ENCODE measurements around the gene ACOD1. TPM values are rescaled to one million over a fixed set of nuclear protein-coding genes. Genes with fewer than 3 reads are reported as not detected.

ACOD1 gene
- total and polyA plus RNA-seq, 4 donors: 0.08 TPM; not detected in 3

- WGBS: 81% methylated on average over 5 of the region's 5 CpGs
- no peak for TF ChIP-seq MAX (IDR thresholded peaks at IDR 0.05)
- TF ChIP-seq JUND (IDR thresholded peaks at IDR 0.05): no peak
- TF ChIP-seq CTCF (IDR thresholded peaks at IDR 0.05; ENCODE audit: low read depth, low read length, missing input control): no peak
- TF ChIP-seq ATF3 (IDR thresholded peaks at IDR 0.05): no peak
- TF ChIP-seq TAF1 (conservative IDR thresholded peaks at IDR 0.05): no peak
- TF ChIP-seq SP1 (IDR thresholded peaks at IDR 0.05): no peak
- no peak for TF ChIP-seq FOXA1 (IDR thresholded peaks at IDR 0.05)
- TF ChIP-seq FOXA2 (IDR thresholded peaks at IDR 0.05): no peak
- no peak for TF ChIP-seq RXRA (IDR thresholded peaks at IDR 0.05)
- no peak for TF ChIP-seq NR2F2 (IDR thresholded peaks at IDR 0.05)
- TF ChIP-seq HNF4A (conservative IDR thresholded peaks at IDR 0.05): no peak
- no peak for TF ChIP-seq ZBTB33 (IDR thresholded peaks at IDR 0.05)
- TF ChIP-seq RAD21 (IDR thresholded peaks at IDR 0.05): no peak
- TF ChIP-seq YY1 (IDR thresholded peaks at IDR 0.05): no peak
- TF ChIP-seq EGR1 (IDR thresholded peaks at IDR 0.05; ENCODE audit: low read depth in 2 of 2): no peak
- no peak for TF ChIP-seq GABPA (IDR thresholded peaks at IDR 0.05 in 1 of 2, conservative IDR thresholded peaks at IDR 0.05 in 1 of 2)
- no peak for TF ChIP-seq REST (IDR thresholded peaks at IDR 0.05)
Measured at GRCh38 chr13:76927955-76928354, 20.4 kb upstream of the ACOD1 start.

GRCh38 chr13:76928456-76928855 is 19.9 kb upstream of the ACOD1 start:
- WGBS: 82% methylated on average over 3 of the region's 3 CpGs
- H3K4me3 ChIP-seq (ENCODE audit: low read depth in 1 of 3, low read length in 3 of 3): no peak overlapping the region
- TF ChIP-seq HNF4G (IDR thresholded peaks at IDR 0.05): no peak
- TF ChIP-seq FOXA2 (IDR thresholded peaks at IDR 0.05): no peak
- TF ChIP-seq RXRA (IDR thresholded peaks at IDR 0.05): no peak
- TF ChIP-seq YY1 (IDR thresholded peaks at IDR 0.05): no peak
- no peak for TF ChIP-seq REST (IDR thresholded peaks at IDR 0.05)
- no peak for TF ChIP-seq SP1 (IDR thresholded peaks at IDR 0.05)
- TF ChIP-seq NR2F2 (IDR thresholded peaks at IDR 0.05): no peak
- TF ChIP-seq FOXA1 (IDR thresholded peaks at IDR 0.05): no peak
- no peak for TF ChIP-seq JUND (IDR thresholded peaks at IDR 0.05)
- TF ChIP-seq RAD21 (IDR thresholded peaks at IDR 0.05): no peak
- H3K27ac ChIP-seq (ENCODE audit: low read depth in 1 of 2, low read length in 2 of 2): no peak overlapping the region
- no peak for DNase-seq (ENCODE audit: low spot score)
- no peaks in the 10 kb centered on the region for H3K27me3 ChIP-seq (ENCODE audit: control insufficient read depth in 4 of 4, insufficient read depth in 4 of 4, low read length in 3 of 4)
- no peaks in the 10 kb centered on the region for H3K9me3 ChIP-seq (ENCODE audit: control insufficient read depth in 4 of 4, low read length in 3 of 4)
- H3K9ac ChIP-seq (ENCODE audit: low read depth in 1 of 2, low read length in 2 of 2): no peak overlapping the region
- no peaks in the 10 kb centered on the region for H3K36me3 ChIP-seq (ENCODE audit: control insufficient read depth in 4 of 4, insufficient read depth in 3 of 4, low read depth in 1 of 4, low read length in 3 of 4)
- no peaks in the 10 kb centered on the region for H3K4me1 ChIP-seq (ENCODE audit: control insufficient read depth in 4 of 4, insufficient read depth in 4 of 4, low read length in 3 of 4)

More at GRCh38 chr13:76927955-76928354, 20.4 kb upstream of the ACOD1 start:
- H3K4me1 ChIP-seq (ENCODE audit: control insufficient read depth in 4 of 4, insufficient read depth in 4 of 4, low read length in 3 of 4): no peaks in the 10 kb centered on the region
- no peak overlapping the region for H3K4me3 ChIP-seq (ENCODE audit: low read depth in 1 of 3, low read length in 3 of 3)
- H3K27me3 ChIP-seq (ENCODE audit: control insufficient read depth in 4 of 4, insufficient read depth in 4 of 4, low read length in 3 of 4): no peaks in the 10 kb centered on the region
- H3K27ac ChIP-seq (ENCODE audit: low read depth in 1 of 2, low read length in 2 of 2): no peak overlapping the region
- H3K36me3 ChIP-seq (ENCODE audit: control insufficient read depth in 4 of 4, insufficient read depth in 3 of 4, low read depth in 1 of 4, low read length in 3 of 4): no peaks in the 10 kb centered on the region
- no peak overlapping the region for H3K9ac ChIP-seq (ENCODE audit: low read depth in 1 of 2, low read length in 2 of 2)
- H3K9me3 ChIP-seq (ENCODE audit: control insufficient read depth in 4 of 4, low read length in 3 of 4): no peaks in the 10 kb centered on the region
- no peak for DNase-seq (ENCODE audit: low spot score)

All from liver (tissue), 9 donors.